Peyer's patch (tissue), 4 donors: ENCODE results near the gene VPS25.

Experiments used
- CTCF ChIP-seq, 6 experiments: fragments of 450-650 bp in 4 of 6; fragments of 200-600 bp in 2 of 6; sonication (generic) in 1 of 6; IDR thresholded peaks; one replicate each; pipeline ENCODE4 v1.5.1; 2017 to 2019; ENCODE audit warnings: antibody characterized with exemption in 6 of 6, mild to moderate bottlenecking in 3 of 6, moderate library complexity in 1 of 6
- POLR2A ChIP-seq, 2 donors: fragments of 450-650 bp; IDR thresholded peaks; one replicate each; pipeline ENCODE4 v1.5.1; 2017; ENCODE audit warnings: antibody characterized with exemption in 2 of 2, mild to moderate bottlenecking in 2 of 2, moderate library complexity in 2 of 2

- TF ChIP-seq CTCF (IDR thresholded peaks at IDR 0.05) (no peak), POLR2A (IDR thresholded peaks at IDR 0.05) (no peak)
Observed at GRCh38 chr17:42775534-42776098, 2.4 kb downstream of the VPS25 start.
